B cell (primary cell): Measurements from ENCODE around the gene HTRA3.

Experiments
- EZH2 ChIP-seq: IDR thresholded peaks from 2 replicates; pipeline ENCODE4 v1.6.1; 2012; ENCODE audit warnings: borderline replicate concordance, low read depth, mild to moderate bottlenecking, moderate library complexity, low read length; ENCODE audit not compliant: insufficient read depth, poor library complexity, severe bottlenecking
- TF ChIP-seq, protein P1 (sequence below): fragments of 200-600 bp; IDR thresholded peaks from one replicate; pipeline ENCODE4 v1.8.0; 2022; ENCODE audit warnings: antibody characterized with exemption, mild to moderate bottlenecking

DNA sequence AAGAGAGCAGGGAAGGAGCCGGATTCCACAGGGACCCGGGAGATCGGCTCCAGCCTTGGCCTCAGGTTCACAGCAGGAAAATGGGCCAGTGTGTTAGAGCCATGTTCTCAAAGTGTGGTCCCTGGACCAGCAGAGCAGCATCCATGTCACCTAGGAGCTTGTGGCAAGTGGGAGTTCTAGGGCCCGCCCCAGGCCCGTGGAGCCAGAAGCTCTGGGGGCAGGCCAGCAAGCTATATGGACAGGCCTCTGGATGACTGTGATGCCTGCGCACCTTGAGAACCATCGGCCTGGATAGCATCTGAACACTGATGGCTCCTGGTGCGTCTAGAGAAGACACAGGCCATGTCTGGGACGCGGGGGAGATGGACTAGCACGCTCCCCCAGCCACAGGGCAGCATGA is 36.8 kb upstream of the HTRA3 start:
- TF ChIP-seq, protein P1, sequence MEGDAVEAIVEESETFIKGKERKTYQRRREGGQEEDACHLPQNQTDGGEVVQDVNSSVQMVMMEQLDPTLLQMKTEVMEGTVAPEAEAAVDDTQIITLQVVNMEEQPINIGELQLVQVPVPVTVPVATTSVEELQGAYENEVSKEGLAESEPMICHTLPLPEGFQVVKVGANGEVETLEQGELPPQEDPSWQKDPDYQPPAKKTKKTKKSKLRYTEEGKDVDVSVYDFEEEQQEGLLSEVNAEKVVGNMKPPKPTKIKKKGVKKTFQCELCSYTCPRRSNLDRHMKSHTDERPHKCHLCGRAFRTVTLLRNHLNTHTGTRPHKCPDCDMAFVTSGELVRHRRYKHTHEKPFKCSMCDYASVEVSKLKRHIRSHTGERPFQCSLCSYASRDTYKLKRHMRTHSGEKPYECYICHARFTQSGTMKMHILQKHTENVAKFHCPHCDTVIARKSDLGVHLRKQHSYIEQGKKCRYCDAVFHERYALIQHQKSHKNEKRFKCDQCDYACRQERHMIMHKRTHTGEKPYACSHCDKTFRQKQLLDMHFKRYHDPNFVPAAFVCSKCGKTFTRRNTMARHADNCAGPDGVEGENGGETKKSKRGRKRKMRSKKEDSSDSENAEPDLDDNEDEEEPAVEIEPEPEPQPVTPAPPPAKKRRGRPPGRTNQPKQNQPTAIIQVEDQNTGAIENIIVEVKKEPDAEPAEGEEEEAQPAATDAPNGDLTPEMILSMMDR, result no peak
- no peak for TF ChIP-seq EZH2
